SH-SY5Y (cell line): ENCODE measurements around the gene TMEM30B.

Experiments used
- GATA2 ChIP-seq: IDR thresholded peaks from 2 replicates; pipeline ENCODE4 v1.6.1; 2011; ENCODE audit warnings: mild to moderate bottlenecking, low read depth, low read length
- GATA3 ChIP-seq: IDR thresholded peaks from 2 replicates; pipeline ENCODE4 v1.6.1; 2011; ENCODE audit warnings: low read depth, mild to moderate bottlenecking, low read length, moderate library complexity

DNA sequence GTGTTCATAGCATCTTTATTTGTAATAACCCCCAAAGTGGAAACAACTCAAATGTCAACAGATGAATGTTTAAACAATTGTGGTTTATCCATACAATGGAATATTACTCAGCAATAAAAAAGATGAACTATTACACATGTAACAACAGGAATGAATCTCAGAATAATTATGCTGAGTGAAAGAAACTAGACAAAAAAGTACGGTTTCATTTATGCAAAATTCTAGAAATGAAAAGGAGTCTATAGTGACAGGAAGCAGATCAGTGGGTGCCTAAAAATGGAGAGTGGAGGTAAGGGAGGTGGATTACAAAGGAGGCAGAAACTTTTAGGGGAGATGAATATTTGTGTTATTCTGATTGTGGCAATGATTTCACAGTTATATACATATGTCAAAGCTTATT, 45.0 kb upstream of the TMEM30B start:
- TF ChIP-seq GATA3: no peak
- TF ChIP-seq GATA2: no peak
